ENCODE data around the gene IL37.

The IL37 gene

DNA sequence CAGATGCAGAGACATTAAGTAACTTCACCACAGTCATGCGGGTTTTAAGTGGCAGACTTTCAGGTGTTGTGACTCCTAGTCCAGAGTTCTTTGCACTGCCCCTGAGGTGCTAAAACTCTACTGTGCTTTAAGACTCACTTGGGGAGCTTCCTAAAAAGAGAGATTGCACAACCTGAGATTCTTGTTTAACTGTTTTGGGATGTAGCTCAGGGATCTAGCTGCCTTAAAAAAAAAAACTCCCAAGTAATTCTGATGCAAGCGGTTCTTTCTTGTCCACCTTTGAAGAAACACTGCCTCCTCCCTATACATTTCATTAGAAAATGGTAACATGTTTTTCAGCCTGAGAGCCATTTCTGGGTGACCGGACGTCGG is 13.0 kb downstream of the IL37 start:
- DNase-seq, result no peak

DNA sequence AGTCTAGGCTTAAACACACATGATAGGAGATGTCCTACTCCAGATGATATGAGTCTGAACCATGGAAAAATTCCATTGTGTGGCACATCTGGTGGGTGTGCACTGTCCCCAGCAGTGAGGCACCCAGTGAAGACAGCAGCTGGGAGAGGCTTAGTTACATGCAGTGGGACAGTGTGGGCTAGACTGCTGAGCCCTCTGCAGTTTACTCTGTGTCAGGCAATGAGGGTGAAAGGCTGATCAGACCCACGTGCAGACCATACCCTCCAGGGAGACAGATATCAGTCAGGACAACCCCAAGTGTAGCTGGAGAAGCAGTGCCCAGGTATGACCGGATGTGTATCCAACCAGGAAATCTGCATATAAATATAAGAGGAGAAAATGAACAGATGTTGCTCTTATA is 13.4 kb downstream of the IL37 start:
- peak; percentile 4 to 5 for DNase-seq

DNA sequence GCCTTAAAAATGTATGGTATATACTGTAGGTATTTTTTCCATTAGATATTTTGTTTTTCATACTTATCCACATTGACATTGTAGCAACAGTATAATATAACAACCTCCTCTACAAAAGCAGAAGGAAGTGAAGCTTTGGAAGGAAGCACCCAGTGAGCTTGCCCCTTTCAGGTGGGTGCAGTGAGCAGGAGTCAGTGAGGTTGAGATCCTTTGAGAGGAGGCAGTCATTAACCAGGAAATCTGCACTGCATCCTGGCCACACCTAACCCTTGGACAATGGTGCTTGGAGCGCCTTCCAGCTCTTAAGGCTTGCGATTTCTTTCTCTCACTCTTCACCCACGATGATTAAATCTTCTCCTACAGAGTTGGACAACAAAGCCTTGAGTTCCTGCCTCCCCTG is 13.9 kb downstream of the IL37 start:
- DNase-seq, result no peak

DNA sequence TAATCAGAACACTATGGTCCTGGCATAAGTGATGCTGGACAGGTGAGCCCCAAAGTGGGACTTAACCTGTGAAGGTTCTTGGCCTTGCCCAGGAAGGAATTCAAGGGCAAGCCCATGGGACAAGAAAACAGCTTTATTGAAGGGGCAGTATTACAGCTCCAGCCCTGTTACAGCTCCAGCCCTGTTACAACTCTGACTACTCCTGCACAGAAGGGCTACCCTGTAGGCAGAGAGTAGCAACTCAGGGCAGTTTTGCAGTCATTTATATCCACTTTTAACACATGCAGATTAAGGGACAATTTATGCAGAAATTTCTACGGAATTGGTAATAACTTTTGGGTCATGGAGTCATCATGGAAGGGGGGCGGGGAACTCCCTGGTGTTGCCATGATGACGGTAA is 15.7 kb downstream of the IL37 start:
- DNase-seq, result no peak

DNA sequence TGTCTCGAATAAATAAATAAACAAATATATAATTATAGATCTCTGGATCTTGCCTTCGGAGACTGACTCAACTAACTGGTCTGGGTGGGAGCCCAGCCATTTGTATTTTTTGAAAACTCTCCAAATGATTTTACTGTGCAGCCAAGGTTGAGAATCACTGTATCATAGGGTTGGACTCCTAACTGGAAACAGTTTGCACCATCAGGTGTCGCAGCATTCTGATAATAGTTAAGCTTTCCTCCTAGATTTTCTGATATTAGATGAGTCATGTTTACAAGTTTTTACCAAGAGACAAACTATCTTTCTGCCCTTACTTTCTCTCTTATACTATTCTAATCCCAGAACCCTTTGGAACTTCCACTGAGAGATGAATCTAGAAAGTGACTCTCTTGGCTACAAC is 16.8 kb downstream of the IL37 start:
- no peak for DNase-seq

DNA sequence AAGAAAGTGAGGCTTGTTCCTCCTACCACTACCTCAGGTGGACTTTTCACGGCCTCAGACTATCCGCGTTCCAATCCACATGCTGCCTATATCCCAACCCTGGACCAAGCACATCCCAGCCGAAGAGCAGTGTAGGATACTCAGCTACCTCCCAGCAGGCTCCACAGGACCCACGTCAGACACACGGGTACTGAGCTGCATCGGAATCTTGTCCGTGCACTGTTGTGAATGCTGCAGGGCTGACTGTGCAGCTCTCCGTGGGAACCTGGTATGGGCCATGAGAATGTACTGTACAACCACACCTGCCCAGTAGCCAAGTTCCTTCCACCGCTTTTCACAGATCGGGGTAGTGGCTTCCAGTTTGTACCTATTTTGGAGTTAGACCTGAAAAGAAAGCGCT is 22.3 kb downstream of the IL37 start:
- no peak for DNase-seq

DNA sequence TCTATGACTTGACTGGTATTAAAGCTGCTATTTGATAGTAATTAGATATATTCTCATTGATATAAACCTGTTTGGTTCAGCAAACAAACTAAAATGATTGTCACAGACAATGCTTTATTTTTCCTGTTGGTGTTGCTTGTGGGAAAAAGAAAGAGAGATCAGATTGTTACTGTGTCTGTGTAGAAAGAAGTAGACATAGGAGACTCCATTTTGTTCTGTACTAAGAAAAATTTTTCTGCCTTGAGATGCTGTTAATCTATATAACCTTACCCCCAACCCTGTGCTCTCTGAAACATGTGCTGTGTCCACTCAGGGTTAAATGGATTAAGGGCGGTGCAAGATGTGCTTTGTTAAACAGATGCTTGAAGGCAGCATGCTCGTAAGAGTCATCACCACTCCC is 23.2 kb downstream of the IL37 start:
- peak; percentile 41 to 67 for DNase-seq

DNA sequence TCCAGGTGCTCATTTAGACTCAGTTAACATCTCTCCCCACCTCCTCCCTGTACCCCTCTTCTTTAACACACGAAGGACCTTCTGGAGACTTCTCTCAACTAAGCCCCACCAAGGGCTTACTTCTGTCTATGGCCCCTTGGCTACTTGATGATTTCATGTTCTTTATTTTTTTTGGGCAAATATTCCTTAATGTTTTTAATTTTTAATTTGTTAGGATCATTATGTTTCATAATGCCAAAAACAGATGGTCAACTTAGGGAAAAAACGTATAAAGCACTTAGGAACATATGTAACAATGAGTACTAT is 25.9 kb downstream of the IL37 start:
- DNase-seq, result no peak

DNA sequence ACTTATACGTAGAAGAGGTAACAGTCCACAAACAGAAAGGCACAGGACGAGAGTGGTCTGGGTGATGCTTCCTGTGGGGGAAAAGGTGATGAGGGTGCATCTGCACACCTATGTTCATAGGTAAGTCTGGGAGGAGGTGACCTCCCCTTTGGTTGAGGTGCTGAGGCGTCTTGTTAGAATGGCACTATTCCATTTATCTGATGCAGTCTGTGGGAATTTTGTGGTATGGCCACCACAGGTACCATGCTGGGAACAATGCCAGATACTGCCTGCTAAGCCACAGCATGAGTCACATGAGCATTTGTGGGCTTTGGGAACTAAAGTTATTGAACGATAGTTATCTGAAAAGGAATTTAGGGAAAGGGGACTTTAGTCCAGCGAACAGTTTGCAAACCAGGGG is 27.9 kb downstream of the IL37 start:
- no peak for DNase-seq

DNA sequence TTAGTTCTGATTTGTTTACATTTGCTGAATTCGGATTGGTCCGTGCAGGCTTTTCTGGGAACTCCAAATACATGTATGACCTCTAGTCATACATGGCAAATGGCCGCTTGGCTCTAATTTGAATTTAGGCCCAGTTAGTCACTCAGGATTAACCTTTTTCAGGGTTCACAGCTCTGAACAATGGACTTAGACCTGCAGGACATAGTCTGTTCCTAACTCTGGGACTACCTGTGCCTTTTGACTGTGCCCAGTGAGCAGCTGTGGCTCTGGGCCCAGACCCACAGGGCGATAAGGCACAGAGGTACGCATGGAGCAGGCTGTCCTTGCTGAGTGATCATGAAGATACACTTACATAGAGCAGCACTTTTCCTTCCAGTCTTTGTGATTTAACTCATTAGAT is 28.5 kb downstream of the IL37 start:
- DNase-seq, result no peak

DNA sequence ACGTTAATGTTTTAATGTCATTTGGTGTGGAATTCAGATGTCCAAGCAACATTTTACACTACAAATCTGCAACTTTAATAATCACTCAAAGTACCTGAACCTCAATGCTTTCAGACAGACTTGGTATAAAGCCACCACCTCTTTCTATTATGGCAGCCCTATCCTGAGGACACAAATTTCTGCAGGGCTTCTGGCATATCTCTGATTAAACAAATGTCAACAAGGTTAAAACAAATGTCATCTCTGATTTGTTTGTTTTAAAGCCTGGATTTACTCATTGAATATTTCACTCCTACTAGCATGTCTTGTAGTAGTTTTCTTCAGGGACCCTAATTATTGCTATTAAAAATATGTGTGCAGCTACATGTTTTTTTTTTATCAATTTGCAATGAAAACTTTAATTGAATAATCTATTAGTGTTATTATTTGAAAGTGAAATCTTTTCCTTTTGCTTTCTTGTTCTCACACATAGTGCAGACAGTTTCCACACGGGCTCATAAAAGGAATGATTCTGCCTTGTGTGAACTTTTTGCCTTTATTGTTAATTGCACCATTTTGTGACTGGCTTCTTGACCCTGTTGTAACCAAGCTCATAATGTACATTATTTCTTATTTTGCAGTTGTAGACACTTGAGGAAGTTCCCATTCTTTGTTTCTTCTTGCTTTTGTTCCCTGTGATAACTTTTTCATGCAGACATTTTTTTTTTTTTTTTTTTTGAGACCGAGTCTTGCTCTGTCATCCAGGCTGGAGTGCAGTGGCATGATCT is 30.1 kb downstream of the IL37 start:
- no peak for DNase-seq

DNA sequence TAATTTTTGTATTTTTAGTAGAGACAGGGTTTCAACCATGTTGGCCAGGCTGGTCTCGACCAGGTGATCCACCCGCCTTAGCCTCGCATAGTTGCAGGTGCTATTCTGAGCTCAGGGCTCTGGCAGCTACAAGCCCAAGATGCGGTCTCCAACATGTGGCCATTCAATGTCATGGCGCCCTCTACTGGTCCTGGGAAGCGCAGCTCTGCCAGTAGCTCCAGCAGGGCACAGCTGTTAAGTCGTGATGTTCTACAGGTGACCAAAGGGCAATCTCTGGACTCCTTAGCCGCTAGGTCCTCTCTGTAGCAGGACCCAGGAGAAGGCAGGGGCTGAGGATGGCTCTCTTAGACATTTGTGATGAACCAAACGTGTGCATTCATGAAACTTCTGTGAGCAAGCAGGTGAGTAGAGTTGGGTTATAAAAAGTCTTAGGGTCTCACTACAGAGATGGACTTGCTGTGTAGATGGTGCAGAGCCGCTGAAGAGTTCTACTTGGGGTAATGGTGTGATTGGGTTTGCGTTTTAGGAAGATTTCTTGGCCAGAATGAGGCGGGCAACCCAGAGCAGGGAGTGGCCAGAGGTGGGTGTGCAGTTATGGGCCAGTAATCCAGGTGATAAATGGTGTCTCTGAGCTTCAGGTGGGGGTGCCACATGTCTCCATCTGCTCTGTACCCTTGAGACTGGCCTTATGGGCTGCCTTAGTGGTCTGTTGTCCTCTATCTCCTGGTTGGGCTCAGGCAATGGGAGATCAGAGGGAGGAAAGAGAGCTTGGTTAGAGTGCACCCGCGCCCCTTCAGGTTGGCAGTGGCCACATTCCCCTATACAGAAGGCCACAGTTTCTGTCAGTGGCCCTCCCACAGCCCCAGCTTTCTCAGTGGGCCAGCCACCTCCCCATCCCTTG is 31.0 kb downstream of the IL37 start:
- DNase-seq, result peak; percentile 57 to 79

DNA sequence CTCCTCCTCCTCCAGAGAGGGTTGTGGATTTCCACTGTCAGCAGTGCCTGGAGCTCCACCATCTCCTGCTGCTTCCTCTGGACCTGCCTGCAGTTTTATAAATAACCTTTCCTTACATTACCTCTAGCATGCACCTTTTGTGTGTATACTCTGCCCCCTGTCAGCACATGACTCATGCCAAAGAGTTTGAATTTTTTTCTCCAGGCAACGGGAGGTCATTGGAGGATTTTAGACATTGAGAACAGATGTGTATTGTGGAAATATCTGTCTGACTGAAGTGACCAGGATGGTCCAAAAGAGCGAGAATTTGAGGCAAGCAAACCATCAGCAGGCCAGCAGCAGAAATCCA is 31.7 kb downstream of the IL37 start:
- DNase-seq, result no peak

DNA sequence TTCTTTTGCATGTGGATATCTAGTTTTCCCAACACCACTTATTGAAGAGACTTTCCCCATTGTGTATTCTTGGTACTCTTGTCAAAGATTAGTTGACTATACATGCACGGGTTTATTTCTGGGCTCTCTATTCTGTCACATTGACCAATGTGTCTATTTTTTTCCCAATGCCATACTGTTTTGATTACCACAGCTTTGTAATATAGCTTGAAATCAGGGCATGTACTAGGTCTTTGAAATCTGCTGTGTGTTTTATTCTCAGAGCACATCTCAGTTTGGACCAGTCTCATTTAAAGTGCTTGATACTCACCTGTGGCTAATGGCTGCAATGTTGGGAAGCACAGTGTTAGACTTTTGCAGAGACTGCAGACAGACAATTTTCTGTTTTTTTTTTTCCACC is 34.0 kb downstream of the IL37 start:
- no peak for DNase-seq

DNA sequence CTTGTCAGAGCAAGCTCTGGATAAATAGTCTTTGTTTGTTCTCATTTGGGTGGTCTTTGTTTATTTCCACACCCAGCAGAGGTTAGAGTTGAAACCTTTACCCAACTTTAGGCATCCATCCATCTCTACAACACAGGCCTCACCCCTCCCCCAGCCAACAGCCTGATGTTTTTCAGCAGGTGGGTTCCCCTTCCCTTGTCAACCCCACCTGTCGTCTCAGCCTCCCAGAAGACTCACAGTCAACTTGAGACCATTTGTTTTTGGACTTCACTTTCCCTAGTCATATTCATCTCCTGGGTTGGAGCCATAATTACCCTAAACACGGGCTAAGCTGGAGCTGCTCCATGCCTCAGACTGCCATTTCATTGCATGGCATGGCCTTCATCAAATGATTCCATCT is 35.1 kb downstream of the IL37 start:
- no peak for DNase-seq

DNA sequence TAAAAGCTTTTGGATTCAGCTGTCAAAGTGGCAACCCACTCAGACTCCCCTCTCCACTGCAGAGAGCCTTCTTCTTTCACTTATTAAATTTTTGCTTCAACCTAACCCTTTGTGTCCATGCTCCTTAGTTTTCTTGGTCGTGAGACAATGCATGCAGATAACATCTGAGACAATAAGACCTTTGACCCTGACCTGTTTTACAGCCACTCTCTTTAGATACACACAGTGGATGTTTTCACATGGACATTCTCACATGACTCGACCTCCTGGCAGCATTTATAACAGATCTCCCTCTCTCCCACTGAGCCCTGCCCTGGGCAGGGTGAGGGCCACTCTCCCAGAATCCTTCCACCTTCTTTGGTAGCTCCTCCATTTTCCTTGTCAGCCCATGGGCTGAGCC is 36.4 kb downstream of the IL37 start:
- no peak for DNase-seq

DNA sequence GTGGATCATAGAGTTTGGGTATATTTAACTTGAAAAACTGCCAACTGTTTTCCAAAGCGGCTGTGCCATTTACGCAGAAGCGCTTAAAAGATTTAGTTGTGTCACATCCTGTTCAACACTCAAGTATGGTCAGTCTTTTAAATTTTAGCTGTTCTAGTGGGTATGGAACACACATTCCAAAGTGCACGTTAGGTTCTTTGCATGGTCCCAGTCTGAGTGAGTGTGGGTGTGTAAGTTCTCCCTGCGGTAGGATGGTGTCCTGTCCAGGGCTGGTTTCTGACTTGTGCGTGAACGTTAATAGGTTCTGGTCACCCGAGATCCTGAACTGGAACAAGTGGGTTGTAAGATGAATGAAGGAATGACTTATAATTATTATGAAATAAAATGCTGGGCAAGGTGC is 38.5 kb downstream of the IL37 start:
- no peak for DNase-seq

DNA sequence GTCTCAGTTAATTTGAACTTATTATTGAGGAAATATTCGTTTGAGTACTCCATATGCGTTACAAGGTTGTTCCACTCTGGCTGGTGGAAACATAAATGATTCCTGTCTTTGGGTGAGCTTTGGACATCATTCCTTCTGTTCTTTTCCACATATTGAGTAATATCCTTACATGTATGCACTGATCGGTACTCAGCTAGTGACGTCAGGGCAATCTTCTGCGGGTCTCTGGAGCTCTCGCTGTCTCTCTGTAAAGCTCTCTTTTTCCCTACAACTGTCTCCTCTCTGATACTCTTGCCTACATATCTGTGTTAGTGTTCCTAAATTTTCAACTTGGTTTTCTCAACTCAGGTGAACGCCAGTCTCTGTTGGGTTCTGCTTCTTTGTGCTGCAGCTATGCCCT is 43.4 kb downstream of the IL37 start:
- DNase-seq, result no peak

DNA sequence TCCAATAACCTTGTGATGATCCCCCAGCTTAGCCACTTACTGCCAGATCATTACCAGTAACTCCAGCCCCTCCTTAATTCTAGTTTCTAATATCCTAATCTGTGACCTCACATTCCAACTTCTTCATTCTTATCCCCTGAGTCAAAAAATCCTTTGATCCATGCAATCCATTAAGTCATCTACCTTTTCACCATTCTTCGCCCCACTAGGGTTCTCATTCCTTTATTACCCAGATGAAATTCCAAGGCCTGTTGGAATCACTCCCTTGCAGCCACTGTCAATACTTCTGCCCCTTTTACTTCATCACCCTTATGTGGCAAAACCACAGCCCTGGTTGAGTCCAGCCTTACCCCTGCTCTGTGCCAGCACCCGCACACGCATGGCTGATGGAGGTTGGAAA is 46.5 kb downstream of the IL37 start:
- DNase-seq, result no peak

DNA sequence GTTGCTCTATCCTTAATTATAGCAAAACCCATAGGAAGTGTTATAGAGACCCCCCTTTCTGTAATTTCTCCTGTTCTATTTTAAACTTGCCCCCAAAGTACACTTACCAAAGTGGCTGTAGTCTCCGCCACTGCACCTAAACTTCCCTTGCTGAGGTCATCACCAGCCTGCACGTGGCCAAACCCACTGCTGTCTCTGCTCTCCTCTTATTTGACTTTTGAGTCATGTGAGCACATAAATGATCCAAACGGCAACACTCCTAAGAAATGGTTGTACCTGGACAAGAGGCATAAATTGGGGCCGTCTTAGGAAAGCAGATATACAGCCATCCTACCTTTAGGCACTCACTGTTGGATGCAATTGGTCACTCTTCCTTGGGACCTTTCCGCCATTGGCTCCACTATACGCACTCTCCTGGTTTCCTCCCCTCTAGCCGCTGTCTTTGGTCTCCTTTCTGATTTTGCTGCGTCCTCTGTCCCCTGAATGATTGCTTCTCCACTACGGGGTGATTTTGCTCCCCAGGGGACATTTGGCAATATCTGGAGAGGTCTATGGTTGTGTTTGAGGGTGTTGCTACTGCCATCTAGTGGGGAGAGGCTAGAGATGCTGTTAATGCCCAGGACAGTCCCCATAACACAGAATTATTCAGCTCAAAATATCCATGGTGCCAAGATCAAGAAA is 47.6 kb downstream of the IL37 start:
- peak; percentile 69 to 78 for DNase-seq

DNA sequence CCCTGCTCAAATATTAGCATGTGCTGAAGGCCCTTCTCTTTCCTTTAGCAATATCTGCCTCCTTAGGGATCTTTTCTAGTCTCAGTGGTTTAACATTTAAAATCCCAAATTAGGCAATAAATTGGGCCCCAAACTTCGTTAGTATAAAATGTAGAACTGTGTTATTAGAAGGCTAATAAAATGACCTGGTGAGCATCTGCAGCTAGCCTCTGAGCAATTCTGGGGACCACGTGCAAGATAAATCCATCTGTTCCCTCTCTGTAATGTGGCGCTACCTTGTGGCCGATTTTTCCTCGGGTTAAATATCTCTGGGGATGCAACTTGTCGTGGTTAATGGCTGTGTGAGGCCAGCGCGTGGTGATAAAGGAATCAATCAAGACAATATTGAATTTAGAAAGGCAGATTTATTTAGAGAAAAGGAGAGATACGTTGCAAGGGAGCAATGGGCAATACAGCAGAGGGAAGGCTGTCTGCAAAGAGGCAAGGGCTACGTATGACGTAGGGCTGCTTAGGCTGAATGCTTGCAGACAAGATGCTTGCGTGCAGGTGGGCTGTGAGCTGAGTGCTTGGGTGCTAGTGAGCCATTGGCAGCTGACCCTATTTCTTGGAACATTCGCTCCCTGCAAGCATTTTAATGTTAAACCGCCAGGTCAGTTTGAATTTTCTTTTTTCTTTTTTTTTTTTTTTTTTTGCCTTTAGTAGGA is 48.3 kb downstream of the IL37 start:
- DNase-seq, result peak; percentile 83 to 85

DNA sequence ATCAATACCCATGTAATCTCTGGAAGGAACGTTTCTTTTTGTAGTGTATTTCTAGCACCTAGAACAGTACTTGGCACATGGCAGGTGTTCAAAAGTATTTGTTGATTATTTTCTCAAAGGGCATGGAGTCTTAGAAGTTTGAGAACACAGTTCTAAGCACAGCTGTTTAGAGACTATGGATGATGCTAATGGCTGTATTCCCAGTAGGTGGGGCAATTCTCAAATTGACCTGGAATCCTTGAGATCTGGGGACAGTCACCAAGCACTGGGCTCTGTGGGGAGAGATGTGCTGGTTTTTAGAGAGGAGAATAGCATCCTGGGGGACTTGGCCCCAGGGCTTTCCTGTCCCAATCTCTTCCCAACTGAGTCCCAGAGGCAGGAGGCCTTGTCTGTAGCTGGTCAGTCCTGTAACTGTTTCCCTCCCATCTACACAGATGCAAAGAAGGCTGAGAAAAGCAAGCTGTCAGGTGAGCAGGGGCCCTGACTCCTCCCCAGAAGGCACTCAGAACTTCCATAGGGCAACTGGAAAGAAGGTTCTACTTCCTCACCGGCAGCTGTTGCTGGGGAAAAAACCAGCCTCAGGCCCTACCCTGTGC is 49.4 kb downstream of the IL37 start:
- peak in 1 of 2 experiments; percentile 47 for DNase-seq

All from NCI-H524 (cell line).